Calu3 (cell line): ENCODE data around the gene DHFR. TPM values are rescaled to one million over a fixed set of nuclear protein-coding genes. Genes with fewer than 3 reads are reported as not detected.
A peak's percentile ranks its signal among the peaks of the same experiment; 100 is the strongest.

Experiments
- BruUV-seq: library from RNA; stranded (reverse); fragments of 400-500 nt; replicated peaks from 2 replicates; lab custom pipeline; 2021; lab: Mats Ljungman, UMichigan
- CTCF ChIA-PET: fragments of 300-600 bp; sonication (Branson Sonifier 250); formaldehyde crosslinking; loops from one replicate; lab custom pipeline; 2022; ENCODE audit warnings: antibody characterized with exemption; lab: Charles Lee
- DNase-seq: peaks from one replicate; pipeline ENCODE4 v3.0.0; 2022
- H3K27ac Mint-ChIP-seq: one replicate; pipeline ENCODE4 v1.8.0; 2022; ENCODE audit warnings: mixed read lengths; ENCODE audit not compliant: unreplicated experiment
- H3K27me3 Mint-ChIP-seq: one replicate; pipeline ENCODE4 v1.8.0; 2022; ENCODE audit warnings: mixed read lengths; ENCODE audit not compliant: unreplicated experiment
- H3K36me3 Mint-ChIP-seq: one replicate; pipeline ENCODE4 v1.8.0; 2022; ENCODE audit warnings: mild to moderate bottlenecking, moderate library complexity, mixed read lengths; ENCODE audit not compliant: insufficient read depth, unreplicated experiment
- H3K4me1 Mint-ChIP-seq: one replicate; pipeline ENCODE4 v1.8.0; 2022; ENCODE audit warnings: mild to moderate bottlenecking, low read depth, mixed read lengths; ENCODE audit not compliant: unreplicated experiment
- H3K4me3 Mint-ChIP-seq: one replicate; pipeline ENCODE4 v1.8.0; 2022; ENCODE audit warnings: mild to moderate bottlenecking, low read depth, moderate library complexity, mixed read lengths; ENCODE audit not compliant: unreplicated experiment
- H3K9me3 Mint-ChIP-seq: one replicate; pipeline ENCODE4 v1.8.0; 2022; ENCODE audit warnings: low read depth, mixed read lengths; ENCODE audit not compliant: unreplicated experiment
- intact Hi-C: fragments of 100-400 bp; cut with micrococcal nuclease; formaldehyde crosslinking; loops from one replicate; pipeline ENCODE4 v1.10.0; 2022; ENCODE audit not compliant: unreplicated experiment
- total RNA-seq: library from RNA; stranded (reverse); gene quantifications from 2 replicates; pipeline ENCODE4 v1.2.3, GENCODE V29; 2022
- TF ChIP-seq, protein P1 (sequence below): fragments of 200-600 bp; IDR thresholded peaks from one replicate; pipeline ENCODE4 v1.8.0; 2022; ENCODE audit warnings: antibody characterized with exemption; ENCODE audit not compliant: unreplicated experiment

The DHFR gene
- total RNA-seq, 1 experiment from 2014 or later: 58.0 TPM

DNA sequence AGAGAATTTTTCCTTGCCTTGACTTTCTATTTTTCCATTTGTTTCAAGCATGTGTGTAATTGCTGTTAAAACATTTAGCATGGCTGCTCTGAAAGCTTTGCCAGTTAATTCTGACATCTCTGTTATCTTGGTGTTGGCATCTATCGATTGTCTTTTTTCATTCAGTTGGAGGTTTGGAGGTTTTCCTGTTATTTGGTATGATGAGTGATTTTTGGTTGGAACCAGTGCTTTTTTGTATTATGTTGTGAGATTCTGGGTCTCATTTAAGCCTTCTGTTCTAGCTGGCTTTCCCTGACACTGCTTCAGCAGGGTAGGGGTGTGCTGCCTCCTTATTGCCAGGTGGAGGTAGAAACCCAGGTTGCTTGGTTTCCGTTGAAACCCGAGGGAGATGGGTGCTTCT lies 40.9 kb upstream of the DHFR start:
- Mint-ChIP-seq H3K27me3 (no peaks in the 10 kb centered on the region), H3K4me1 (no peaks in the 10 kb centered on the region), H3K36me3 (no peaks in the 10 kb centered on the region), H3K27ac (no peak overlapping the region), H3K9me3 (no peaks in the 10 kb centered on the region), H3K4me3 (no peak overlapping the region)
- CTCF ChIA-PET: no interaction called here
- TF ChIP-seq, protein P1, sequence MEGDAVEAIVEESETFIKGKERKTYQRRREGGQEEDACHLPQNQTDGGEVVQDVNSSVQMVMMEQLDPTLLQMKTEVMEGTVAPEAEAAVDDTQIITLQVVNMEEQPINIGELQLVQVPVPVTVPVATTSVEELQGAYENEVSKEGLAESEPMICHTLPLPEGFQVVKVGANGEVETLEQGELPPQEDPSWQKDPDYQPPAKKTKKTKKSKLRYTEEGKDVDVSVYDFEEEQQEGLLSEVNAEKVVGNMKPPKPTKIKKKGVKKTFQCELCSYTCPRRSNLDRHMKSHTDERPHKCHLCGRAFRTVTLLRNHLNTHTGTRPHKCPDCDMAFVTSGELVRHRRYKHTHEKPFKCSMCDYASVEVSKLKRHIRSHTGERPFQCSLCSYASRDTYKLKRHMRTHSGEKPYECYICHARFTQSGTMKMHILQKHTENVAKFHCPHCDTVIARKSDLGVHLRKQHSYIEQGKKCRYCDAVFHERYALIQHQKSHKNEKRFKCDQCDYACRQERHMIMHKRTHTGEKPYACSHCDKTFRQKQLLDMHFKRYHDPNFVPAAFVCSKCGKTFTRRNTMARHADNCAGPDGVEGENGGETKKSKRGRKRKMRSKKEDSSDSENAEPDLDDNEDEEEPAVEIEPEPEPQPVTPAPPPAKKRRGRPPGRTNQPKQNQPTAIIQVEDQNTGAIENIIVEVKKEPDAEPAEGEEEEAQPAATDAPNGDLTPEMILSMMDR: no peak
- no TSS peak for BruUV-seq
- intact Hi-C loops: no loop called here
- DNase-seq: no peak

DNA sequence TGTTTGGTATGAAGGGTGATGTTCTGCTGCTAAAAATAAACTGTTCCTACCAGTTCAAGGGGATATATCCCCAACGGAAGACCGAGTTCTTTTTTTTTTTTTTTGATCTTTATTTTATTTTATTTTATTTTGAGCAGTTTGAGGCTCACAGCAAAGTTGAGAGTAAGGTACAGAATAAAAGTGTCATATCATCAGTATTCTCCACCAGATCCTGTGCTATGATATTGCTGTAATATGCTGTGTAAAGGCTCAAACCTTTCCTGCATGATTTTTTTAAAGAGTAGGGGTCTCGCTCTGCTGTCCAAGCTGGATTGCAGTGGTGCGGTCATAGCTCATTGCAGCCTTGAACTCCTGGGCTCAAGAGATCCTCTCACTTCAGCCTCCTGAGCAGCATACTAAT lies 34.8 kb upstream of the DHFR start:
- CTCF ChIA-PET: no interaction called here
- H3K9me3 Mint-ChIP-seq: no peaks in the 10 kb centered on the region
- no peaks in the 10 kb centered on the region for H3K36me3 Mint-ChIP-seq
- no TSS peak for BruUV-seq
- no peaks in the 10 kb centered on the region for H3K27me3 Mint-ChIP-seq
- DNase-seq: no peak
- no peaks in the 10 kb centered on the region for H3K4me1 Mint-ChIP-seq
- H3K27ac Mint-ChIP-seq: no peak overlapping the region
- H3K4me3 Mint-ChIP-seq: no peak overlapping the region
- TF ChIP-seq, protein P1: no peak
- intact Hi-C loops: loop anchor here (10.0 kb wide), 1 partner anchor 615 kb away; the partner anchor contains the start of gene ZCCHC9

DNA sequence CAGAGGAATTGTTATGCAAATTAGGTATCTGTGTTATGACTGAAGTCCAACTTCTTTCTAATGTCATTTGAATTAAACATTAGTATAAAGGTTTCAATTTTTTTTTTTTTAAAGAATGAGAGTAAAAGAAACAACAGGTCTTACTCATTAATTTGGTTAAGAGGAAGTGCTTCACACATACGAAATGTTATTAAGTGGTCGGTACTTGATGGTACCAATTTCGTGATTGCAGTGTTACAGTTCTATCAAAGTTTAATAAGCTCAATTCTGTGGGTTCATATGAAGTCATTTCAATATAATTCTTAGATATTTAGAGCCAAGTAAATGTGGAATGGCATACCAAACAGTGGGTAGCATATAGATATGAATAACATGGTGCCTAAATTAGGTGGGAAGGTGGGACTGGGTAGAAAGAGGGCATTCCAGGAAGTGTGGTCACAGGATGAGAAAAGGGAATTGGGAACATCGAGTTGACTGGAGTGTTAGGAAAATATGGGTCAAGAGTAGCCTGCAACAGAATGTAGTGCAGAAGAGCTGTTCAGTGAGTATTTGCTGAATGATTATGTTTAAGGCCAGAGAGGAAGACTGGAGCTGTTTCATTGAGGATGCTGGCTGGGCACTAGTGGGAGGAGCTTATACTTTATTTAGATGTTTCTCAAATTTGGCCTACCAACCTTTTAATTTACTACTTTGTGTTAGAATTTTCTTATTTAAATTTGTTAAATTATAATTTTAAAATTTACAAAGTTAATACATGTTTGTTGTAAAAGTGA lies 34.1 kb upstream of the DHFR start:
- H3K4me3 Mint-ChIP-seq: no peak overlapping the region
- BruUV-seq: no TSS peak
- CTCF ChIA-PET: interaction anchor here (1.6 kb wide), 1 partner anchor 419 kb away, joined by 9 read pairs; no protein-coding TSS in a partner anchor
- no peak for DNase-seq
- TF ChIP-seq, protein P1: no peak
- H3K27ac Mint-ChIP-seq: no peak overlapping the region
- no peaks in the 10 kb centered on the region for H3K4me1 Mint-ChIP-seq
- H3K36me3 Mint-ChIP-seq: no peaks in the 10 kb centered on the region
- intact Hi-C loops: loop anchor here (10.0 kb wide), 1 partner anchor 616 kb away; the partner anchor contains the start of gene ZCCHC9
- H3K9me3 Mint-ChIP-seq: no peaks in the 10 kb centered on the region
- no peaks in the 10 kb centered on the region for H3K27me3 Mint-ChIP-seq

DNA sequence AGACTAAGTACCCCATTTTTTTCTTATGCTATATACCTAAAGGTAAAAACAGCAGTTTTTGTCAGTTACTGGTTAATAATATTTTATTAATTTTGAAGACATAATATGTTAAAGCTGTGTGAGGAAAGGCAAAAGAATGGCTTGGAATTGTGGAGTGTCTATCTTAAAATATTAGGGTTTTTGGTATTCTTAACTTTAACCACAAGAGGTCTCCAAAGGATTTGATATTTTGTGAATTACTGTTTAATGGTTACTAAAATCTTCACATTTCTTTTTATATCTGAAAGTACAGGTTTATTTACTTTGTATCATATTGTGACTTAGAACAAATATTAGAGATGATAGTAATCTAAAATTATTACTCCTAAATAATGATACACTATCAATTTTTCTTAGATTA lies 32.0 kb upstream of the DHFR start:
- no peaks in the 10 kb centered on the region for H3K9me3 Mint-ChIP-seq
- H3K36me3 Mint-ChIP-seq: no peaks in the 10 kb centered on the region
- H3K27me3 Mint-ChIP-seq: no peaks in the 10 kb centered on the region
- CTCF ChIA-PET: interaction anchor here (0.7 kb wide), 1 partner anchor 820 kb away, joined by 3 read pairs; no protein-coding TSS in a partner anchor
- no peaks in the 10 kb centered on the region for H3K4me1 Mint-ChIP-seq
- H3K27ac Mint-ChIP-seq: no peak overlapping the region
- TF ChIP-seq, protein P1: peak; percentile 20
- H3K4me3 Mint-ChIP-seq: no peak overlapping the region
- no peak for DNase-seq
- intact Hi-C loops: loop anchor here (1.0 to 10.0 kb wide), 4 partner anchors 422 to 618 kb away; partner anchors contain the start of gene ZCCHC9
- BruUV-seq: no TSS peak
